T-helper 17 cell (primary cell): ENCODE measurements around the gene EVI5L. TPM values are rescaled to one million over a fixed set of nuclear protein-coding genes. Genes with fewer than 3 reads are reported as not detected.

Source experiments
- ATAC-seq: fragments of 150-1000 bp; cut with Tn5 transposase; 2 replicates; pipeline ENCODE4 v1.10.0; 2021; ENCODE audit warnings: mild to moderate bottlenecking, moderate library complexity
- DNase-seq, 3 donors: peaks; one replicate each; pipeline versions ENCODE4 v3.0.0 to v3.0.0-alpha.2; 2020 to 2021
- H3K9me3 ChIP-seq: one replicate; pipeline ENCODE4 v1.7.0; 2013; ENCODE audit warnings: low read length, mild to moderate bottlenecking; ENCODE audit not compliant: control insufficient read depth, poor library complexity, severe bottlenecking
- H3K27ac Mint-ChIP-seq: one replicate; pipeline ENCODE4 v1.8.0; 2022; ENCODE audit warnings: mild to moderate bottlenecking, moderate library complexity, mixed read lengths
- H3K27me3 Mint-ChIP-seq: one replicate; pipeline ENCODE4 v1.8.0; 2022; ENCODE audit warnings: mixed read lengths
- H3K36me3 Mint-ChIP-seq: one replicate; pipeline ENCODE4 v1.8.0; 2022; ENCODE audit warnings: low read depth, mixed read lengths
- H3K4me1 Mint-ChIP-seq: one replicate; pipeline ENCODE4 v1.8.0; 2022; ENCODE audit warnings: mild to moderate bottlenecking, mixed read lengths
- H3K4me3 Mint-ChIP-seq: one replicate; pipeline ENCODE4 v1.8.0; 2022; ENCODE audit warnings: mild to moderate bottlenecking, moderate library complexity, mixed read lengths
- total RNA-seq, 4 donors: library from RNA in 2 of 4; stranded (reverse) in 2 of 4; gene quantifications; one replicate each; pipeline ENCODE4 v1.2.3 and lab custom pipeline; 2022 to 2026

Gene EVI5L
- total RNA-seq, 2 donors from 2014 or later, result 9.3 to 10.1 TPM

DNA sequence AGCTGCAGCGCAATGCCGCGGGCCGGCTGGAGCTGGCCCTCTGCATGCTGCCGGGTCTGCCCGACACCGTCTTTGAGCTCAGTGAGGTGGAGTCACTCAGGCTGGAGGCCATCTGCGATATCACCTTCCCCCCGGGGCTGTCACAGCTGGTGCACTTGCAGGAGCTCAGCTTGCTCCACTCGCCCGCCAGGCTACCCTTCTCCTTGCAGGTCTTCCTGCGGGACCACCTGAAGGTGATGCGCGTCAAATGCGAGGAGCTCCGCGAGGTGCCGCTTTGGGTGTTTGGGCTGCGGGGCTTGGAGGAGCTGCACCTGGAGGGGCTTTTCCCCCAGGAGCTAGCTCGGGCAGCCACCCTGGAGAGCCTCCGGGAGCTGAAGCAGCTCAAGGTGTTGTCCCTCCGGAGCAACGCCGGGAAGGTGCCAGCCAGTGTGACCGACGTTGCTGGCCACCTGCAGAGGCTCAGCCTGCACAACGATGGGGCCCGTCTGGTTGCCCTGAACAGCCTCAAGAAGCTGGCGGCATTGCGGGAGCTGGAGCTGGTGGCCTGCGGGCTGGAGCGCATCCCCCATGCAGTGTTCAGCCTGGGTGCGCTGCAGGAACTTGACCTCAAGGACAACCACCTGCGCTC lies 69.8 kb downstream of the EVI5L start:
- ATAC-seq, result no peak

DNA sequence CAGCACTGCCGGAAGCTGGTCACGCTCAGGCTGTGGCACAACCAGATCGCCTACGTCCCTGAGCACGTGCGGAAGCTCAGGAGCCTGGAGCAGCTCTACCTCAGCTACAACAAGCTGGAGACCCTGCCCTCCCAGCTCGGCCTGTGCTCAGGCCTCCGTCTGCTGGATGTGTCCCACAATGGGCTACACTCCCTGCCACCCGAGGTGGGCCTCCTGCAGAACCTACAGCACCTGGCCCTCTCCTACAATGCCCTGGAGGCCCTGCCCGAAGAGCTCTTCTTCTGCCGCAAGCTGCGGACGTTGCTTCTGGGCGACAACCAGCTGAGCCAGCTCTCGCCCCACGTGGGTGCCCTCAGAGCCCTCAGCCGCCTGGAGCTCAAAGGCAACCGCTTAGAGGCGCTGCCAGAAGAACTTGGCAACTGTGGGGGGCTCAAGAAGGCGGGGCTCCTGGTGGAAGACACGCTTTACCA lies 70.4 kb downstream of the EVI5L start:
- Mint-ChIP-seq H3K4me1 (peaks cover 14% of the 10 kb centered on the region), H3K36me3 (no peaks in the 10 kb centered on the region), H3K4me3 (no peak overlapping the region), H3K27ac (no peak overlapping the region), H3K27me3 (peaks cover 3% of the 10 kb centered on the region)
- ATAC-seq (no peak), DNase-seq (no peak)
- no peaks in the 10 kb centered on the region for H3K9me3 ChIP-seq

More for the DNA sequence above, 69.8 kb downstream of the EVI5L start:
- no peaks in the 10 kb centered on the region for H3K9me3 ChIP-seq
- H3K4me1 Mint-ChIP-seq, result peaks cover 11% of the 10 kb centered on the region
- peaks cover 6% of the 10 kb centered on the region for H3K27me3 Mint-ChIP-seq
- no peak overlapping the region for H3K27ac Mint-ChIP-seq
- no peak for DNase-seq
- H3K4me3 Mint-ChIP-seq, result no peak overlapping the region
- no peaks in the 10 kb centered on the region for H3K36me3 Mint-ChIP-seq

DNA sequence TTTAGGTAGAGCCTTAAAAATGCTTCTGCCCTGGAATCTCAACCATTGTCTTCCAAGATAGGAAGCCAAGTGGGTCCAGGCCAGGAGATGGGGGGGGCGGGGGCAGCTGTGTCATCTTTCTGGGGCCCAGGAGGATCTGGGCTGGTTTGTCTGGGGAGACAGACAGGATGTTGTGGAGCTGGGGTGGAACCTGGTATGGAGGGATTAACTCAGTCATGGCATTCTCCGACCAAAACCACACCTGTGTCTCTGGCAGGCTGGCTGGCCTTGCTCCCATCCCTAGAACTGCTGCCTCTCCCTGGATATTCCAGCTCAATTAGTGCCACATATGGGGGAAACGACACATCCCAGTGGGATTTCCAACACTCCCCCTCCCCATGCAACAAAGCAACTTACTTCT lies 70.9 kb downstream of the EVI5L start:
- H3K36me3 Mint-ChIP-seq, result no peaks in the 10 kb centered on the region
- no peaks in the 10 kb centered on the region for H3K27me3 Mint-ChIP-seq
- ATAC-seq (no peak), DNase-seq (no peak)
- no peak overlapping the region for H3K27ac Mint-ChIP-seq
- H3K4me3 Mint-ChIP-seq, result no peak overlapping the region
- H3K9me3 ChIP-seq, result no peaks in the 10 kb centered on the region
- H3K4me1 Mint-ChIP-seq, result peaks cover 17% of the 10 kb centered on the region

DNA sequence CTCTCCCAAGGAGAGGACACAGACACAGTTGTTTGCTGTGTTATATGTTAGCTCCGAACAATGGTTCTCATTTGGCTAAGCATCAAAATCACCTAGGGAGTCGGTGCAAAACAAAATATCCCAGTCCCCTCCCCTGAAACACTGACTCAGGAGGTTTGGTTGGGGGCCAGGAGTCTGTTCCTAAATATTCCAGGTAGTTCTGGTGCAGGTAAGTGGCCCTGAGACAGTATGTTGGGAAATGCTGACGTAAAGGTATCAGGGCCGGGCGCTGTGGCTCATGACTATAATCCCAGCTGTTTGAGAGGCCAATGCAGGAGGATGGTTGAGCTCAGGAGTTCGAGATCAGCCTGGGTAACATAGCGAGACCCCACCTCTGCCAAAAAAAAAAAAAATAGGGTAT lies 71.3 kb downstream of the EVI5L start:
- Mint-ChIP-seq H3K27ac (no peak overlapping the region), H3K4me1 (peaks cover 17% of the 10 kb centered on the region), H3K36me3 (no peaks in the 10 kb centered on the region), H3K27me3 (no peaks in the 10 kb centered on the region), H3K4me3 (no peak overlapping the region)
- DNase-seq (no peak), ATAC-seq (no peak)
- no peaks in the 10 kb centered on the region for H3K9me3 ChIP-seq

DNA sequence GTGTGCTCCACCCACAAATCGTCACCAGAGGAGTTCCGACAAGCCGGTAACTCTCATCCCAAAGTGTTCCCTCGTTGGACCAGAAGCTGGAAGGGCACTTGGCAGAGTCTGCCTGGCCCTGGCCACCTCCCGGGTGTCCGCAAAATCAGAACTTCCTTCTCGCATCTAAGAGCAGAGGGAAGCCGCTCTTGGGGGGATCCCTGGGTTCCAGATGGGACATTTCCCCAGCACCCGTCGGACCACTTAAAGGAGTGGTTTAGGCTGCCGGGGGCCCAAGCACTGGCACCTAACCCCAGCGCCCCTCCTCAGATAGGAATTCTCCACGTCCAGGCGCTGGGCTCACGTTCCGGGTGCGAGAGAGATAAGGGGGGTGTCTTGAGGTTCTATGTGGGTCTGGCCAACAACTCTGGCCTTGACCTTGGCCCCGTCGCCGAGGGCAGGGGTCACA lies 72.8 kb downstream of the EVI5L start:
- H3K27ac Mint-ChIP-seq, result peak overlapping the region; percentile 97
- no peaks in the 10 kb centered on the region for H3K9me3 ChIP-seq
- DNase-seq, result no peak
- peak overlapping the region; percentile 90 for H3K4me3 Mint-ChIP-seq
- no peaks in the 10 kb centered on the region for H3K27me3 Mint-ChIP-seq
- H3K36me3 Mint-ChIP-seq, result no peaks in the 10 kb centered on the region
- no peak for ATAC-seq
- peaks cover 20% of the 10 kb centered on the region for H3K4me1 Mint-ChIP-seq

DNA sequence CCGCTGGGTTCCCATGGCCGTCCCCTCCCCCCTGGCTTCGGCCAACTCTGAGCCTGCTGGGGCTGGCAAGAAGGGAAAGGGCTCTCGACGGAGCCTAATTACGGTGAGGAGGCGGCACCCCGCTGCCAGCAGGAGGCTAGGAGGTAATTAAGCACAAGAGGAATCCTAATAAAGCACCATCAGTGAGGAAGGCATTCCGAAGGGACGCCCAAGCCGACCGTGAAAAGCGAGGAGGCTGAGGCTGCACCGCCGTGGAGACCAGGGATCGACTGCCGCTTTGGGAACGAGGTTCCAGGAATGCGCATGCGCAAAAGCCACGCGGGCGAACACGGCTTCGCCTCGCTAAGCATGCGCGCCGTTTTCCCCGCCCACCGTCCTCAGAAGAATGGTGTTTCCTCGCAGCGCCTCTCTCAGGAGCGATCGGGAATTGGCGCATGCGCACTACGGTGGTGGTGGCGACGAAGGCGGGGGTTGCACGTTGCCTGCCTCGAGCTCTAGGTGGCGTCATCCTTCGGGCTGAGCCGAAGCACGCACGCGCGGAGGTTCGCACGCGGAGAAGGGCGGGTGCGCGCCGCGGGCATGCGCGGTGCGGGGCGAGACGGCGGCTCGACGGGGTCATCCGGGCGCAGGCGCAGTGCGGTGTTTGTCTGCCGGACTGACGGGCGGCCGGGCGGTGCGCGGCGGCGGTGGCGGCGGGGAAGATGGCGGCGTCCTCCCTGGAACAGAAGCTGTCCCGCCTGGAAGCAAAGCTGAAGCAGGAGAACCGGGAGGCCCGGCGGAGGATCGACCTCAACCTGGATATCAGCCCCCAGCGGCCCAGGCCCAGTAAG lies 73.4 kb downstream of the EVI5L start, which contains the start of gene MAP2K7:
TSS of gene MAP2K7 (plus strand) at position 634 of the 830 bp plus-strand sequence. CDS start at position 702, 68 bp downstream.
- DNase-seq, result peak; percentile 100
- H3K4me1 Mint-ChIP-seq, result peaks cover 20% of the 10 kb centered on the region

DNA sequence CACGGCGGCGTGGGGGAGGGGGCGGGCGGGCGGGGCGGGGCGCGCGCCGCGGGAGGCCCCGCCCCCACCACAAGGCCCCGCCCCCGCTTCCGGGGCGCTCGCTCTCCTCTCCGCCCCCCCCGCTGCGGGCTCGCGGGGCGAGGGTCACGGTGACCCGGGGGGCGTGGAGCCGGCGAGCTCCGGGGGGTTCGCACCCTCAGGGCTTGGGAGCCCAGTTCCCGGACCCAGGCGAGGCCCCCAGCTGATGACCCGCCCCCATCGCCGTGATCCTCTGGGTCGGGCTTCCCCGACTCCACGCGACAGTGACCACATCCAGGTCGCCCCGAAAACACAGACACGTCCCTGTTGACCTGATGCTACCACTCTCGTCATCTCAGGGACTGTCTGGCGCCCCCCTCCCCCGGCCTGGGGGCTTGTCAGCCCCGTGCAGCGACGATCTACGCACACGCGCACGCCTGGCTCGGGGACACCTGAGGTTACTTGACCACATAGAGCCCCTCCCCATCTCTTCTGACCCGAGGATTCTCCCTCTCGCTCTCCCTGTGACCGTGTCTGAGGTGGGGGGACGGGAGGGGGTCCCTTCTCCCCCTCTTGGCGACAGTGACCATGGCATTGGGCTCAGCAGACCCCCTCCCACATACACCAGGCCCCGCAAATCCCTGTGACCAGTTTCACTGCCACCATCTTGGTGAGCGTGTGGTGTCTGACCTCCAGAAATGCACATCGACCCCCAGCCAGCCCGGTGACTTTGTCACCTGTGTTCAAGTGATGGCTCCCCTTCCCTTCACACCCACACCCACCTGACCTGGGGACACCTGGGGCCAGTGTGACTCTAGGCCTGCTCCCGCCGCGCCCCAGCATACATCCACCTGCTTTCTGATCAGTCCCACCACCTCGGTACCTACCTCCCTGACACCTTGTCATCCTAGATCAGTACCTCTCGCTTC lies 74.3 kb downstream of the EVI5L start:
- Mint-ChIP-seq H3K4me3 (peak overlapping the region; percentile 91), H3K27me3 (no peaks in the 10 kb centered on the region), H3K27ac (peak overlapping the region; percentile 97), H3K36me3 (no peaks in the 10 kb centered on the region), H3K4me1 (peaks cover 20% of the 10 kb centered on the region)
- H3K9me3 ChIP-seq, result no peaks in the 10 kb centered on the region
- ATAC-seq (peak; percentile 68), DNase-seq (peak; percentile 70 to 75 (median 70))

More for the DNA sequence above, 73.4 kb downstream of the EVI5L start, which contains the start of gene MAP2K7:
- H3K27me3 Mint-ChIP-seq, result no peaks in the 10 kb centered on the region
- H3K9me3 ChIP-seq, result no peaks in the 10 kb centered on the region
- peak; percentile 86 for ATAC-seq
- H3K36me3 Mint-ChIP-seq, result no peaks in the 10 kb centered on the region
- H3K27ac Mint-ChIP-seq, result peak within 1 kb of the TSS; percentile 97
- peak within 1 kb of the TSS; percentile 91 for H3K4me3 Mint-ChIP-seq

DNA sequence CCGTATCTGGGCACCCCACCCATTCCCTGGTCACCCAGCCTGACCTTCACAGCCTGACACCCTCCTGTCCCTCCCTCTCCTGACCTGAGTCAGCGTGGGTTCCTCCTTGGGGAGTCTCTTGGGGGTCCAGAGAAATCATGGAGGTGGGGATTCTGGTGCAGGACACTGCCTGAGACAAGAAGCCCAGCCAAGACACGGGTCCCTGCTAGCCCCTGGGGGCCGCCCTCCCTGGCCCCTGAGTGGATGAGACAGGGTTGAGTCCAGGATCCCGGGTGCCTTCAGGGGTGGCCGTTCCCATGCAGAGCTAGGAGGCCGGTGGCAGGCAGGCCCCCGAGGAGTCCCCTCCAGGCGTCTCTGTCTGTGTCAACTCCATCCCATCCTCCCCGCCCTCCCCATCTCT lies 75.2 kb downstream of the EVI5L start:
- Mint-ChIP-seq H3K27me3 (no peaks in the 10 kb centered on the region), H3K4me1 (peaks cover 20% of the 10 kb centered on the region), H3K36me3 (no peaks in the 10 kb centered on the region), H3K4me3 (peak overlapping the region; percentile 91), H3K27ac (peak overlapping the region; percentile 97)
- H3K9me3 ChIP-seq, result no peaks in the 10 kb centered on the region
- no peak for ATAC-seq
- DNase-seq, result no peak

DNA sequence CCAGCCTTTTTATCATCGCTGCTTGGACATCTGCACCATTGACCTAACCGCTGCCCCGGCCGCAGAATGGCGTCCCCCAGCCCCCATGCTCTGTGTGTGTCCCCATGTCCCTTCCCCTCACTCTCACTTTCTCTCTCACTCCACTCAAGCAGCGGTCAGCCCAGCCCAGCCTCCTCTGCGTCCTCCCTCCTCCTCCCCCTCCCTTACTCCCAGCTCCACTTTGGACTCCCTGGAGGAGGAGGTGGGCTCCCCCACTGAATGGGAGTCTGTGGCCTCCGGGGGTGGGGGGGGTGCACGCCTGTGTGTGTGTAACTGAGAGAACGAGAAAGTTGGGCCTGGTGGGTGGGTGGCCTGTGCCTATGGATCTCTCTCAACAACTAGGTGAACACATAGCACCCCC lies 75.8 kb downstream of the EVI5L start:
- no peaks in the 10 kb centered on the region for H3K9me3 ChIP-seq
- DNase-seq (no peak), ATAC-seq (no peak)
- H3K4me3 Mint-ChIP-seq, result peak overlapping the region; percentile 76
- no peaks in the 10 kb centered on the region for H3K27me3 Mint-ChIP-seq
- peaks cover 22% of the 10 kb centered on the region for H3K4me1 Mint-ChIP-seq
- peak overlapping the region; percentile 97 for H3K27ac Mint-ChIP-seq
- H3K36me3 Mint-ChIP-seq, result no peaks in the 10 kb centered on the region

DNA sequence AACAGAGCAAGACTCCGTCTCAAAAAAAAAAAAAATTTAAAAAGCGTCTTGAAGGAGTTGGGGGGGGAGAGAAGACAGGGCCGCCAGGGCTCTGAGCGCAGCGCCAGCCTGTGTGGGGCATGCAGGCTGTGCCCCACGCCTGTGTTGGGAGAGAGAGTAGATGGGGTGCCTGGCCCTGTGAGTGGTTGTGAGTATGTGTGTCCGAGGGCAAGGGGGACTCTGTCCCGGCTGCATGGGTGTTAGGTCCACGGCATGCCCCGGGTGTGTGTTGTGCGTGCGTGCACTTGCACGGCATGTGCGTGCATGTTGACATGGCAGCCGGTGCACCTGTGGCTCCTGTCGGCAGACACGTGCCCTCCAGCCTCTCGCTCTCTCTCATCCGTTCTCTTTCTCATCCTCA lies 77.1 kb downstream of the EVI5L start:
- no peaks in the 10 kb centered on the region for H3K9me3 ChIP-seq
- peaks cover 22% of the 10 kb centered on the region for H3K4me1 Mint-ChIP-seq
- no peaks in the 10 kb centered on the region for H3K27me3 Mint-ChIP-seq
- peaks cover 7% of the 10 kb centered on the region for H3K36me3 Mint-ChIP-seq
- H3K27ac Mint-ChIP-seq, result no peak overlapping the region
- peak overlapping the region; percentile 9 for H3K4me3 Mint-ChIP-seq
- DNase-seq (no peak), ATAC-seq (no peak)

DNA sequence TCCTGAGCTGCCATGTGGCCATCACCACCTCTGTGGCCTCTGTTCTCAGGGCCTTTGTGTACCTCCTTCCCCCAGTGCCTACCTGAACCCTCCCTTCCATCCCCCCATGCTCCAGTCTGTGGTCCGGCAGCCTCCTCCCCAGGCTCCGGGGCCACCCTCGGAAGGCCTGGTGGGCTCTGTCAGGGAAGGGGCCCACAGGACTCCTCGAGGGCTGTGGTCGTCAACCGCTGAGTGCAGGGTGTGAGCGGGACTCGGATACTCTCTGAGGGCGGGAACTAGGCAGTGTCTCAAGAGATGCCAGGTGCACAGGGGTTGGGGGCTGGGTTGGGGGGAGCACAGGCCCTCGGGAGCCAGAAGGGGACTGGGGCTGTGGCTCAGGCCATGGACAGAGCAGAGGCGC lies 77.5 kb downstream of the EVI5L start:
- H3K9me3 ChIP-seq, result no peaks in the 10 kb centered on the region
- Mint-ChIP-seq H3K4me3 (no peak overlapping the region), H3K4me1 (peaks cover 22% of the 10 kb centered on the region), H3K27ac (no peak overlapping the region), H3K36me3 (peaks cover 7% of the 10 kb centered on the region), H3K27me3 (no peaks in the 10 kb centered on the region)
- DNase-seq, result no peak
- no peak for ATAC-seq

DNA sequence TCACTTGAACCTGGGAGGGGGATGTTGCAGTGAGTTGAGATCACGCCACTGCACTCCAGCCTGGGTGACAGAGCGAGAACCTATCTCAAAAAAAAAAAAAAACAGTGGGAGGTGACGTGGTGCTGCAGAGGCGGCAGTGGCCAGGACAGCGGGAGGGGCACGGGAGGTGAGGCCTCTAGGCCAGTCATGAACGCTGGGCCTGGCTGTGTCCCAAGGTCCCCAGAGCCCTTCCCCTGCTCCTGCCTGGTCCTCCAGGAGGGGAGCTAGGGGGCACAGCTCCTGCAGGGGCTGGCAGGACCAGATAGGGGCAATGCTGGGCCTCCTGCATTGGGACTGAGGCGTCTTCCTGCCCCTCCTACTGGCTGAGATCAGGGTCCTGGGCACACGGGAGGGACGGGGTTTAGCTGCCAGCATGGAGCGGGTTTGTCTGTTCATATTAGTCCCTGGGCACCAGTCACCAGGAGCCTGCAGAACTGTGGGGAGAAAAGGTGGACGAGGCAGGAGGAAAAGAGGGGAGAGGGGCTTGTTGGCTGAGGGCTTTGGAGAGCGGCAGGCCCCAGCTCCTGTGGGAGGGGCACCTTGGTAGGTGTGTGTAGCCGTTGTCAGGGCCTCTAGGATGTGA lies 78.2 kb downstream of the EVI5L start:
- no peaks in the 10 kb centered on the region for H3K9me3 ChIP-seq
- H3K4me1 Mint-ChIP-seq, result peaks cover 26% of the 10 kb centered on the region
- H3K27me3 Mint-ChIP-seq, result no peaks in the 10 kb centered on the region
- H3K27ac Mint-ChIP-seq, result no peak overlapping the region
- no peak overlapping the region for H3K4me3 Mint-ChIP-seq
- ATAC-seq, result no peak
- H3K36me3 Mint-ChIP-seq, result peaks cover 11% of the 10 kb centered on the region
- no peak for DNase-seq
